RWPE1 (cell line): ENCODE data around the gene SLC25A43.

Source experiments
- CTCF ChIA-PET: fragments of 350-600 bp; sonication (Branson Sonifier 250); formaldehyde crosslinking; extraction: SDS; loops from one replicate; lab custom pipeline; 2021; lab: Yijun Ruan, JAX
- POLR2A ChIA-PET: fragments of 400-600 bp; formaldehyde crosslinking; extraction: SDS; loops from one replicate; lab custom pipeline; 2020; ENCODE audit warnings: antibody characterized with exemption; ENCODE audit not compliant: low non-redundant PET; lab: Yijun Ruan, JAX
- DNase-seq: peaks from one replicate; pipeline ENCODE4 v3.0.0; 2012; ENCODE audit warnings: low spot score
- H3K27ac ChIP-seq: fragments of 450-650 bp; 2 replicates; pipeline ENCODE4 v1.5.1; 2017
- TF ChIP-seq, protein P1 (sequence below): fragments of 450-650 bp; conservative IDR thresholded peaks from 2 replicates; pipeline ENCODE4 v1.5.1; 2017; ENCODE audit warnings: low read depth, mild to moderate bottlenecking

SLC25A43 gene

DNA sequence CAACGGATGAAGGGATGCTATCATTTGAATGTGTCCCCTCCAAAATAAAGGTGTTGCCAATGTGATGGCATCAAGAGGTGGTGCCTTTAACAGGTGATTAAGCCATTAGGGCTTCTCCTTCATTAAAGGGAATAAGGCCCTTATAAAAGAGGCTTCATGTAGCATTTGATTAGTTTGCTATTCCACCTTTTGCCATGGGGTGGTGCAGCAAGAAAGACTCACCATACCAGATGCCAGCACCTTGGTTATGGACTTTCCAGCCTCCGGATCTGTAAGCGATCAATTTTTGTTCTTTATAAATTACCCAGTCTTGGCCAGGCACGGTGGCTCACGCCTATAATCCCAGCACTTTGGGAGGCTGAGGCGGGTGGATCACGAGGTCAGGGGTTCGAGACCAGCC lies 7.9 kb upstream of the SLC25A43 start:
- H3K27ac ChIP-seq: no peak overlapping the region
- CTCF ChIA-PET: no interaction called here
- POLR2A ChIA-PET: no interaction called here

DNA sequence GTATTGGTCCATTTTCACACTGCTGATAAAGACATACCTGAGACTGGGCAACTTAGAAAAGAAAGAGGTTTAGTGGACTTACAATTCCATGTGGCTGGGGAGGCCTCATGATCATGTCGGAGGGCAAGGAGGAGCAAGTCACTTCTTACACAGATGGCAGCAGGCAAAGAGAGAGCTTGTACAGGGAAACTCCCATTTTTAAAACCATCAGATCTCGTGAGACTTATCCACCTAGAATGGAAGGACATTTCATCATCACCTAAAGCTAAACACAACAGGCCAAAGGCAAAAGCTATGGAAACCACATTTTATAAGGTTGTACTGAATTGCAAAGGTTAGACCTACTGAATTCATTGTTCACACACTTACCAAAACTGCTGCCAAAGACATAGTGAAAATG lies 6.0 kb upstream of the SLC25A43 start:
- CTCF ChIA-PET: interaction anchor here (0.7 kb wide), 1 partner anchor 67 kb away, joined by 3 read pairs; no protein-coding TSS in a partner anchor
- no peak overlapping the region for H3K27ac ChIP-seq
- DNase-seq: no peak
- TF ChIP-seq, protein P1, sequence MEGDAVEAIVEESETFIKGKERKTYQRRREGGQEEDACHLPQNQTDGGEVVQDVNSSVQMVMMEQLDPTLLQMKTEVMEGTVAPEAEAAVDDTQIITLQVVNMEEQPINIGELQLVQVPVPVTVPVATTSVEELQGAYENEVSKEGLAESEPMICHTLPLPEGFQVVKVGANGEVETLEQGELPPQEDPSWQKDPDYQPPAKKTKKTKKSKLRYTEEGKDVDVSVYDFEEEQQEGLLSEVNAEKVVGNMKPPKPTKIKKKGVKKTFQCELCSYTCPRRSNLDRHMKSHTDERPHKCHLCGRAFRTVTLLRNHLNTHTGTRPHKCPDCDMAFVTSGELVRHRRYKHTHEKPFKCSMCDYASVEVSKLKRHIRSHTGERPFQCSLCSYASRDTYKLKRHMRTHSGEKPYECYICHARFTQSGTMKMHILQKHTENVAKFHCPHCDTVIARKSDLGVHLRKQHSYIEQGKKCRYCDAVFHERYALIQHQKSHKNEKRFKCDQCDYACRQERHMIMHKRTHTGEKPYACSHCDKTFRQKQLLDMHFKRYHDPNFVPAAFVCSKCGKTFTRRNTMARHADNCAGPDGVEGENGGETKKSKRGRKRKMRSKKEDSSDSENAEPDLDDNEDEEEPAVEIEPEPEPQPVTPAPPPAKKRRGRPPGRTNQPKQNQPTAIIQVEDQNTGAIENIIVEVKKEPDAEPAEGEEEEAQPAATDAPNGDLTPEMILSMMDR: no peak
- POLR2A ChIA-PET: no interaction called here

More for the DNA sequence above, 7.9 kb upstream of the SLC25A43 start:
- no peak for DNase-seq
- TF ChIP-seq, protein P1: no peak

DNA sequence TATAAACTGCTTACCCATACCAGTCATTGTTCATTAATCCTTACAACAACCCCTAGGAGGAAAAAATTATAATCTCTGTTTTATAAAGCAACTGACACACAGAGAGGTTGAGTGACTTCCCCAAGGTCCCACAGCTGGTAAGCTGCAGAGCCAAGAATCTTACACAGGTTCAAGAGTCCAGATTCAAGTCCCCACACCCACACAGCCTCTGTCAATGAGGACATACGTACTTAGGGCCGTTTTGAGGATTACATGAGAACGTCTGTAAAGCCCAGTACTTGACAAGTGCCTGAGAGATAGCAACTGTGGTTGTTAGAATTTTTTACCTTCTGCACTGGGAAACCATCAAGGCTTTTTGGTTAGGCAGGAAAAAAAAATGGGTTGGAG lies 556 bp upstream of the SLC25A43 start:
- POLR2A ChIA-PET: no interaction called here

DNA sequence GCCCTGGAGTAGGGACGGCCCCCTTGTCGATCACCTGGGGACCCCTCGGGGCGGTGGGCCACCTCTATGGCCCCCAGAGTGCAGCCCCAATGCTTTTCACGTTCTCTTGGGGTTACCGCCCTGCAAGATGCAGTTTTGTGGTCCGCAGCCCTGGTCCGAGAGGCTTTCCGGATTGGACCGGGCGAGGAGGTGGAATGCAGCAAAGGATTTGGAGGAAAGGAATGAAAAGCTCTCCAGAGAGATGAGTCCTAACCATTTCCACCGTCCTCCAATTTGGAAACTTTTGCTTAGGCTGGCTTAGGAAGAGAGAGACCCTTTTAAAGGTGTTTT lies 601 bp downstream of the SLC25A43 start:
- peak overlapping the region; percentile 80 for H3K27ac ChIP-seq
- POLR2A ChIA-PET: no interaction called here
- CTCF ChIA-PET: no interaction called here
- DNase-seq: no peak
- TF ChIP-seq, protein P1: no peak

More for the DNA sequence above, 556 bp upstream of the SLC25A43 start:
- CTCF ChIA-PET: no interaction called here
- no peak for DNase-seq
- TF ChIP-seq, protein P1: no peak
- peak overlapping the region; percentile 80 for H3K27ac ChIP-seq

DNA sequence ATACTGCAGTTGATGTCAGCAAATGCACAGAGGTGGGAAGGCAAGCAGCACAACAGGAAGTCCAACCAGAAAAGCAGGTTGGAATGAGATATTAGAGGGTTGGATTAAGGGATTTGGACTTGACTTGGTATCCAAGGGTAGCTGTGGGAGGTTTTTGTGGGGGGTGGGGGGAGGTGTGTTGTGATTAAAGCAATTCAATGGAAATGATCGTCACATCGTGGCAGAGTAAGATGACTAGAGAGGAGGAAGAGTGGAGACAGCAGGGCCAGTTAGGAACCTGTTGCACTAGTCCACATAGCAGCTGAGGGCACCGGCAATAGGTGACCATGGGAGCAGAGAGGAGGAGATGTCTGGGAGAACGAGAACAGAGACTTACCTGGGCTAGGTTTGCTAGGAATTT lies 2.4 kb downstream of the SLC25A43 start:
- H3K27ac ChIP-seq: no peak overlapping the region
- ChIA-PET CTCF (no interaction called here), POLR2A (no interaction called here)
- TF ChIP-seq, protein P1: no peak
- DNase-seq: no peak

DNA sequence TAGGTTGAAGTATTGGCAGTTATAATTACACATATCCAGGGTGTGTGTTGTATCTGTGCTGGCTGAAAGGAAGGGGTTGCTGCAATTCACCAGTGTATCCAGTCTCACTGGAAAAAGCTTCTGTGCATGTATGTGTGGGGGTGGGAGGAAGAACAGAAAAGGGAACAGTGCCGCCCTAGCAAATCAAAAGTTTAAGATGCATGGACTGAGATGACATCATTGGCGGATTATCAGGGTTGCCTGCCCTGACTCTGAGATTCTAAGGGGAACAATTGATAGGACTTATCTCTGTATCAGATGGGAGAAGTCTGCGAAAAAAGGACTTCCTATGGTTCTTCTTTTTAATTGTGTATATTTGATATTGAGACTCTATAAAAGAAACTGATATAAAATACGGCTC lies 3.5 kb downstream of the SLC25A43 start:
- H3K27ac ChIP-seq: no peak overlapping the region
- ChIA-PET POLR2A (no interaction called here), CTCF (interaction anchor here (0.6 kb wide), 2 partner anchors 15 to 137 kb away, joined by 3 to 10 read pairs; no protein-coding TSS in a partner anchor)
- no peak for DNase-seq
- TF ChIP-seq, protein P1: no peak

DNA sequence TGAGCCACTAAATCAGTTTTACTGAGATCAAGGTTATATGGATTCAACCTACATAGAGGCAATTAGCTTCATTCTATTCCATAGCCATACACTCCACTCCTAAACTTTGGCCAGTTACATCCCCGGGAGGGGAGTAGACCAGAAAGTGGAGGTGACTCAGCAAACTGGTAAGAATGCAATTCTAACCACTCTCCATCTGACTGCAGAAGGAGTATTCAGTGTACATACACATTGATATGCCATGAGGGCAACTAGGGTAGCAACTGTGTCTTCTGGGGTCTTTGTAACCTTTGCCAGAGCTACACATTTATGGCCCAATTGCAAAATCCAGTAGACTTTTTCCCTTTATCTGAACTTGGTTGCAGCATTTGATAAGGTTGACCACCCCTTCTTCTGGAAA lies 7.6 kb downstream of the SLC25A43 start:
- DNase-seq: no peak
- ChIA-PET CTCF (no interaction called here), POLR2A (no interaction called here)
- no peak overlapping the region for H3K27ac ChIP-seq
- TF ChIP-seq, protein P1: no peak
